Astrocyte (in vitro differentiated cells and primary cell): ENCODE data around the gene PXDN. TPM values are rescaled to one million over a fixed set of nuclear protein-coding genes. Genes with fewer than 3 reads are reported as not detected.
"Not testable (repeated sequence)": the region's sequence is repeated elsewhere in the genome, so short reads cannot be mapped to it uniquely, and the experiment has no call there.

Experiments used
- DNase-seq: peaks from one replicate; pipeline ENCODE4 v3.0.0-alpha.2; 2010; ENCODE audit warnings: low read depth
- FAIRE-seq: peaks from 2 replicates; lab custom pipeline; 2011; peaks lifted over from hg19 to GRCh38; lab: Jason Lieb, UNC
- H2AFZ ChIP-seq: 2 replicates; pipeline ENCODE4 v1.6.0; 2012; ENCODE audit warnings: low read depth, low read length, inconsistent platforms
- H3K27ac ChIP-seq: 2 replicates; pipeline ENCODE4 v1.5.1; 2011; ENCODE audit warnings: low read depth, low read length, inconsistent platforms
- H3K27me3 ChIP-seq: 2 replicates; pipeline ENCODE4 v1.6.0; 2011; ENCODE audit warnings: low read length, inconsistent platforms; ENCODE audit not compliant: insufficient read depth
- H3K36me3 ChIP-seq: 2 replicates; pipeline ENCODE4 v1.5.1; 2011; ENCODE audit warnings: low read length, inconsistent platforms; ENCODE audit not compliant: insufficient read depth
- H3K4me1 ChIP-seq: 2 replicates; pipeline ENCODE4 v1.5.1; 2011; ENCODE audit warnings: low read length, inconsistent platforms; ENCODE audit not compliant: insufficient read depth
- H3K4me2 ChIP-seq: 2 replicates; pipeline ENCODE4 v1.6.0; 2012; ENCODE audit warnings: low read length, inconsistent platforms
- H3K4me3 ChIP-seq: 2 replicates; pipeline ENCODE4 v1.5.1; 2011; ENCODE audit warnings: low read depth, mild to moderate bottlenecking, low read length, inconsistent platforms; ENCODE audit not compliant: insufficient read depth
- H3K79me2 ChIP-seq: 2 replicates; pipeline ENCODE4 v1.6.0; 2012; ENCODE audit warnings: mild to moderate bottlenecking, low read length, inconsistent platforms; ENCODE audit not compliant: insufficient read depth
- H3K9ac ChIP-seq: 2 replicates; pipeline ENCODE4 v1.6.0; 2012; ENCODE audit warnings: mild to moderate bottlenecking, low read length, inconsistent platforms
- H3K9me3 ChIP-seq: 2 replicates; pipeline ENCODE4 v1.5.1; 2012; ENCODE audit warnings: low read depth, mild to moderate bottlenecking, low read length, inconsistent platforms; ENCODE audit not compliant: insufficient read depth
- H4K20me1 ChIP-seq: 2 replicates; pipeline ENCODE4 v1.6.0; 2012; ENCODE audit warnings: low read length, inconsistent platforms; ENCODE audit not compliant: insufficient read depth
- H3K27ac Mint-ChIP-seq: one replicate; pipeline ENCODE4 v1.8.0; 2021; ENCODE audit warnings: mild to moderate bottlenecking, mixed read lengths; ENCODE audit not compliant: unreplicated experiment
- H3K27me3 Mint-ChIP-seq: one replicate; pipeline ENCODE4 v1.8.0; 2021; ENCODE audit warnings: low read depth, mixed read lengths; ENCODE audit not compliant: unreplicated experiment
- H3K36me3 Mint-ChIP-seq: one replicate; pipeline ENCODE4 v1.8.0; 2021; ENCODE audit warnings: low read depth, mixed read lengths; ENCODE audit not compliant: unreplicated experiment
- H3K4me1 Mint-ChIP-seq: one replicate; pipeline ENCODE4 v1.8.0; 2021; ENCODE audit warnings: low read depth, mixed read lengths; ENCODE audit not compliant: unreplicated experiment
- H3K4me3 Mint-ChIP-seq: one replicate; pipeline ENCODE4 v1.8.0; 2021; ENCODE audit warnings: mild to moderate bottlenecking, moderate library complexity, mixed read lengths; ENCODE audit not compliant: unreplicated experiment
- H3K9me3 Mint-ChIP-seq: one replicate; pipeline ENCODE4 v1.8.0; 2021; ENCODE audit warnings: mild to moderate bottlenecking, mixed read lengths; ENCODE audit not compliant: unreplicated experiment
- EZH2 ChIP-seq: IDR thresholded peaks from 2 replicates; pipeline ENCODE4 v1.6.1; 2012; ENCODE audit warnings: mild to moderate bottlenecking, low read length, inconsistent platforms; ENCODE audit not compliant: insufficient read depth
- total RNA-seq: library from RNA; stranded (reverse); gene quantifications from 2 replicates; pipeline ENCODE4 v1.2.1, GENCODE V29; 2021
- TF ChIP-seq, protein P1 (sequence below): IDR thresholded peaks from 2 replicates; pipeline ENCODE4 v1.5.1; 2011; ENCODE audit warnings: low read depth, mild to moderate bottlenecking, inconsistent platforms, low read length, moderate library complexity; ENCODE audit not compliant: insufficient read depth

The PXDN gene
- total RNA-seq, 1 donor from 2014 or later: 417 TPM

GRCh38 chr2:1680222-1681016, 63.9 kb downstream of the PXDN start:
- no peaks in the 10 kb centered on the region for H4K20me1 ChIP-seq
- peaks cover 4% of the 10 kb centered on the region for H3K4me1 Mint-ChIP-seq
- no peak overlapping the region for H3K9ac ChIP-seq
- FAIRE-seq (no peak), DNase-seq (no peak)
- H3K36me3 Mint-ChIP-seq: peaks cover 18% of the 10 kb centered on the region
- H3K4me3 ChIP-seq: no peak overlapping the region
- no peak overlapping the region for H2AFZ ChIP-seq
- no peaks in the 10 kb centered on the region for H3K9me3 Mint-ChIP-seq
- H3K27ac Mint-ChIP-seq: no peak overlapping the region
- H3K27me3 Mint-ChIP-seq: no peaks in the 10 kb centered on the region
- H3K27ac ChIP-seq: no peak overlapping the region
- H3K36me3 ChIP-seq: peaks cover 51% of the 10 kb centered on the region
- TF ChIP-seq, protein P1, sequence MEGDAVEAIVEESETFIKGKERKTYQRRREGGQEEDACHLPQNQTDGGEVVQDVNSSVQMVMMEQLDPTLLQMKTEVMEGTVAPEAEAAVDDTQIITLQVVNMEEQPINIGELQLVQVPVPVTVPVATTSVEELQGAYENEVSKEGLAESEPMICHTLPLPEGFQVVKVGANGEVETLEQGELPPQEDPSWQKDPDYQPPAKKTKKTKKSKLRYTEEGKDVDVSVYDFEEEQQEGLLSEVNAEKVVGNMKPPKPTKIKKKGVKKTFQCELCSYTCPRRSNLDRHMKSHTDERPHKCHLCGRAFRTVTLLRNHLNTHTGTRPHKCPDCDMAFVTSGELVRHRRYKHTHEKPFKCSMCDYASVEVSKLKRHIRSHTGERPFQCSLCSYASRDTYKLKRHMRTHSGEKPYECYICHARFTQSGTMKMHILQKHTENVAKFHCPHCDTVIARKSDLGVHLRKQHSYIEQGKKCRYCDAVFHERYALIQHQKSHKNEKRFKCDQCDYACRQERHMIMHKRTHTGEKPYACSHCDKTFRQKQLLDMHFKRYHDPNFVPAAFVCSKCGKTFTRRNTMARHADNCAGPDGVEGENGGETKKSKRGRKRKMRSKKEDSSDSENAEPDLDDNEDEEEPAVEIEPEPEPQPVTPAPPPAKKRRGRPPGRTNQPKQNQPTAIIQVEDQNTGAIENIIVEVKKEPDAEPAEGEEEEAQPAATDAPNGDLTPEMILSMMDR: no peak
- TF ChIP-seq EZH2: no peak
- H3K9me3 ChIP-seq: no peaks in the 10 kb centered on the region
- peaks cover 15% of the 10 kb centered on the region for H3K79me2 ChIP-seq
- H3K27me3 ChIP-seq: no peaks in the 10 kb centered on the region
- H3K4me1 ChIP-seq: peaks cover 13% of the 10 kb centered on the region
- no peak overlapping the region for H3K4me2 ChIP-seq
- H3K4me3 Mint-ChIP-seq: no peak overlapping the region

DNA sequence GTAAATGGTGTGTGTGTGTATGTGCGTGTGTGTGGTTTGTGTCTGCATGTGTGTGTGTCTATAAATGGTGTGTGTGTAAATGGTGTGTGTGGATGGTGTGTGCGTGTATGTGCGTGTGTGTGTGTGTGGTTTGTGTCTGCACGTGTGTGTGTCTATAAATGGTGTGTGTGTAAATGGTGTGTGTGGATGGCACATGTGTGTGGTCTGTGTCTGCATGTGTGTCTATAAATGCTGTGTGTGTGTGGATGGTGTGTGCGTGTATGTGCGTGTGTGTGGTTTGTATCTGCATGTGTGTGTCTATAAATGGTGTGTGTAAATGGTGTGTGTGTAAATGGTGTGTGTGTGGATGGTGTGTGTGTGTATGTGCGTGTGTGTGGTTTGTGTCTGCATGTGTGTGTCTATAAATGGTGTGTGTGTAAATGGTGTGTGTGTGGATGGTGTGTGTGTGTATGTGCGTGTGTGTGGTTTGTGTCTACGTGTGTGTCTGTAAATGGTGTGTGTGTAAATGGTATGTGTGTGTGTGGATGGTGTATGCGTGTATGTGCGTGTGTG, 64.8 kb downstream of the PXDN start:
- H3K4me2 ChIP-seq, DNase-seq, H3K27ac ChIP-seq, H3K27me3 Mint-ChIP-seq, H3K4me3 ChIP-seq, H4K20me1 ChIP-seq, H3K4me3 Mint-ChIP-seq, H2AFZ ChIP-seq, H3K9me3 Mint-ChIP-seq, H3K4me1 Mint-ChIP-seq, H3K9ac ChIP-seq, H3K27ac Mint-ChIP-seq, H3K27me3 ChIP-seq, H3K9me3 ChIP-seq: not testable (repeated sequence)
- peaks cover 17% of the 10 kb centered on the region for H3K36me3 Mint-ChIP-seq
- peaks cover 55% of the 10 kb centered on the region for H3K36me3 ChIP-seq
- H3K4me1 ChIP-seq: peaks cover 17% of the 10 kb centered on the region
- peaks cover 12% of the 10 kb centered on the region for H3K79me2 ChIP-seq
- peak; percentile 89 for FAIRE-seq

DNA sequence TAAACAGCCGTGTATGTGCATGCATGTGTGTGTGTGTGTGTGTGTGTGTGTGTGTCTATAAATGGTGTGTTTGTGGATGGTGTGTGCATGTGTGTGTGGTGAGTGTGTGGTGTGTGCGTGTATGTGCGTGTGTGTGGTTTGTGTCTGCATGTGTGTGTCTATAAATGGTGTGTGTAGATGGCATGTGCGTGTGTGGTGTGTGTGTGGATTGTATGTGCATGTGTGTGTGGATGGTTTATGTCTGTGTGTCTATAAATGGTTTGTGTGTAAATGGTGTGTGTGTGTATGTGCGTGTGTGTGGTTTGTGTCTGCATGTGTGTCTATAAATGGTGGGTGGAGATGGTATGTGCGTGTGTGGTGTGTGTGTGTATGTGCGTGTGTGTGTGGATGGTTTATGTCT, 65.2 kb downstream of the PXDN start:
- DNase-seq, H2AFZ ChIP-seq, H3K9me3 Mint-ChIP-seq, H3K4me1 Mint-ChIP-seq, H3K4me3 ChIP-seq, H3K27ac Mint-ChIP-seq, H3K27ac ChIP-seq, H3K9me3 ChIP-seq, H3K9ac ChIP-seq, H3K4me3 Mint-ChIP-seq, H3K27me3 Mint-ChIP-seq, H3K4me2 ChIP-seq, H3K27me3 ChIP-seq: not testable (repeated sequence)
- H3K4me1 ChIP-seq: peaks cover 17% of the 10 kb centered on the region
- peaks cover 58% of the 10 kb centered on the region for H3K36me3 ChIP-seq
- peaks cover 16% of the 10 kb centered on the region for H3K36me3 Mint-ChIP-seq
- FAIRE-seq: peak; percentile 80
- H4K20me1 ChIP-seq: peaks cover 13% of the 10 kb centered on the region
- peaks cover 15% of the 10 kb centered on the region for H3K79me2 ChIP-seq
